Measurements from ENCODE around the gene MIX23.
A peak's percentile ranks its signal among the peaks of the same experiment; 100 is the strongest.

Gene MIX23

GRCh38 chr3:122382888-122383666 is at the start of gene MIX23:
TSS of gene MIX23 (minus strand) at chr3:122383231. CDS start at chr3:122383224, 7 bp downstream.
- DNase-seq = peak; percentile 92

DNA sequence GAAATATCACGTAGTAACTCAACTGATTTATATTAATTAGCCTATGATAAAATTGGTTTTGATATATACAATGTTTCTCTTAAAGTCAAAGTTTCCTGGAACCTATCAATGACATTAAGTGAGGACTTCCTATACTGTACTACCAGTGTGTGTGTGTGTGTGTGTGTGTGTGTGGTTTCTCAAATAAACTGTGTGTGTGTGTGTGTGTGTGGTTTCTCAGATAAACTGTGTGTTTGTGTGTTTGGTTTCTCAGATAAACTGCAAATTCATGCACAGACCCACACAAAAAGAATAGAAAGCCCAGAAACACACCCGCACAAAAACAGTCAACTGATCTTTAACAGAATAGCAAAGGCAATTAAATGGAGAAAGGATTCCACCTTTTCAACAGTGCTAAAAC is 47.3 kb upstream of the MIX23 start:
- DNase-seq = no peak

DNA sequence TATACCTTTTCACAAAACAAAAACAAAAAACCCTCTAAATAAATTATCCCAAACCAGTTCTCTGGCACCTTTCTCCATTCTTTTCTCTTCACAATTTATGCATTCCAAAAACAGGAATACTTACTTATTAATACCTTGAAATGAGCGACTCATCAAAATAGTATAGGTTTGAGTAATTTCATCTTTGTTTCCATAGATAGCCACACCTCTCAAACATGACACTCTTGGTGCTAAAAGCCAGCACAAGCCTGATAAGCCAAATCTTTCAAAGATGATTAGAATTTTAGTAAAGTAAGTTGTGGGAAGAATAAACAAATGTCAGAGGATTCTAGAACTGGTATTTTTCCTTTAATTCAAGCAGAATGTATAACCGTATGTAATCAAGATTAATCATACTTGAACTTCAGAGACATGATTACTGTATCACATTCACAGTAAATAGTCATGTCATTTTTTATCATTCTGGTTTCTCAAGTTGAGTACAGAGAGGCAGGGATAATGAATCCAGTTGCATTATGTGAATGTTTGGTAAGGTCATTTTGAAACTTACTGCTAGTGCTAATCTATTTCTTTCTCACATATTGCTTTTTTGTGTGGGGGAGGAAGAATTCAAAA is 44.9 kb upstream of the MIX23 start:
- peak; percentile 80 for DNase-seq

DNA sequence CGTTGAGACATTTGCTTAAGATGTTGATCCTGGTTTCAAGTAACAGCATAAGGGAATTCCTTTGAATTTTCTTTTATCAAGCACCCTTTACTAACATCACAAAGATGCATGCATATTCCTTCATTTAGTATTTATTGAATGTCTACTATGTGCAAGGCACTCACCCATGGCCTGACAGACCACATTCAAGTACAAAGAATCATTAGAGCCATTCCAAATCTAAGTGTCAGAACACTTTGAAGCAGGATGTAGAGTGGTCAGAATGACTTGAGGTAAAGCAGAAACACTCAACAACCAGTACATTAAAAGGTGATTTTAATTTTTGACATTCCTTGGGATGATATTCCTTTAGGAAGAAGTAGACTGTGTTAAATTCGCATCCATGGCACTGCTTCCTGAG is 38.8 kb upstream of the MIX23 start:
- DNase-seq = no peak

GRCh38 chr3:122421101-122421500 is 38.1 kb upstream of the MIX23 start:
- no peak for DNase-seq

DNA sequence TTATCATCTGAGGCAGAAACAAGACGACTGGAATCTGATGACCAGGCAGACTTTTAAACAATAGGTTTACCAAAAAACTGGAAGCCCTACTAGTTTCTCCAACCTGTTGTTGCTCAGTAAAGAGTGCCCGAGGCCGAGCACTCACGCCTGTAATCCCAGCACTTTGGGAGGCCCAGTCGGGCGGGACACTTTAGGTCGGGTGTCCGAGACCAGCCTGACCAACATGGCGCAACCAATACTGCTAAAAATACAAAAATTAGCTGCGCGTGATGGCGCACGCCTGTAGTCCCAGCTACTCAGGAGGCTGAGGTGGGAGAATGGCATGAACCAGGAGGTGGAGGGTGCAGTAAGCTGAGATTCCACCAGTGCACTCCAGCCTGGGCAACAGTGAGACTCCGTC is 33.9 kb upstream of the MIX23 start:
- DNase-seq = no peak

GRCh38 chr3:122415762-122416654 is 33.0 kb upstream of the MIX23 start, which contains the start of gene WDR5B:
TSS of gene WDR5B (minus strand) at chr3:122416062. CDS start at chr3:122415528, 534 bp downstream.
- peak; percentile 98 for DNase-seq

DNA sequence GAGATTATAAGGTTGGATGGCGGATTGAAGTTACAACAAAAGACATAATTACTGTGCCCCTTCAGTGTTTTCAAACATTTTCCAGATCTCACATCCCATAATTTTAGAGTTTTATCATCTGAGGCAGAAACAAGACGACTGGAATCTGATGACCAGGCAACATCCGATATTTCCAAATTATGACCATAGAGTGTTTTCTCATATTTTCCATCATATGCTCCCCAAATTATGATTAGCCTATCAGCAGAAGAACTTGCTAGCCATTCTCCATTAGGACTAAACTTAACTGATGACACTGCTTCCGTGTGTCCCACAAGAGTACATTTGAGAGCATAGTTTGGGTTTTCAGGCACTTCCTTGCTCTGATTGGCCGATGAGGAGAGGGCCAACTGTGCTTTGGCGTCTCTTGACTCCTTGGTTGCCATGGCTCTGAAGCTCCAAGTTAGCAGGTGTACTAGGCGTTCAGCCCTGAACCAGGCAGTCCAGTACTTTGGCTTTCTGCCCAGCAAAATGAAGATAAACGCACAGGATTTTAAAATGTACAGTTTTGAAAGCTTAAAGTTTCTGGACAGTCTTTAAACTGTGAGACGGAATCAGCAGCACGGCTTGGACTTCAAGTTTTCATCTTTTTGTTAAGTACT is 32.2 kb upstream of the MIX23 start:
- peak; percentile 73 for DNase-seq

GRCh38 chr3:122414391-122414790 is 31.4 kb upstream of the MIX23 start:
- DNase-seq = no peak

GRCh38 chr3:122410639-122411038 is 27.6 kb upstream of the MIX23 start:
- DNase-seq = no peak

DNA sequence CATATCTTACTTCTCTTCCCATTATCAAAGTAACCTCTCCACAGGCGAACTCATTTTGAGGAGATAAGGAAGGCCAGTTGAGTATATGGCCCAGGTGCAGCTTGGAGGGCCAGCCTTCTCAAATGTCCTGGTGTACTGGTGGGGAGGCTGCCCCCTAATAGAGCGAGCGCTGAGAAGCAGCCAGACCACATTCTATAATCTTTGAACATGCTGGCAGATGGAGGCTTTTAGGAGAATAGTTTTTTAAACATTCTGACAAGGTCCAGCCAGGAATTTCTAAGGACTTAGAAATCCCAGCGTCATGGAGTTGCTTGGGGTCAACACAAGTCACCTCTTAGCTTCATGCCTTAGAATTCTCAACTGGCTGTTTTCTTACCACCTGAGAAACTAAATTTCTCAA is 27.1 kb upstream of the MIX23 start:
- no peak for DNase-seq

DNA sequence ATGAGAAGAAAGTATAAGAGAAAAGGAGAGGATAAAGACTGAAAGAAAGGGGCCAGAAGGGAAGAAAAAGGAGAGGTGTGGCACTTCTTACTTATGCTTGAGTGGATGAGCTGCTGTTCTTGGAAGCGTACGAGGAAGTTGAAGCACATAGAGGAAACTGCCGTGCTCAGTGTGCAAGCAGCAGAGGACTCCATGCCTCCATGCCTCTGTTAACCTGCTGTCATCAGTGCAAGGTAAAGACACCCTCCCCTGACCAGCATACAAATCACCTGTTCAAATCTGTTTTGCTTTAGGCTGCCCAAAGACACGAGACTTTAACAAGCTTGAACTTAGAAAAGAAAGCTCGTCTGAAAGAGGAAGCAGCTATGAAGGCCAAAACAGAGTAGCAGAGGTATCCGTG is 26.4 kb upstream of the MIX23 start:
- DNase-seq = no peak

DNA sequence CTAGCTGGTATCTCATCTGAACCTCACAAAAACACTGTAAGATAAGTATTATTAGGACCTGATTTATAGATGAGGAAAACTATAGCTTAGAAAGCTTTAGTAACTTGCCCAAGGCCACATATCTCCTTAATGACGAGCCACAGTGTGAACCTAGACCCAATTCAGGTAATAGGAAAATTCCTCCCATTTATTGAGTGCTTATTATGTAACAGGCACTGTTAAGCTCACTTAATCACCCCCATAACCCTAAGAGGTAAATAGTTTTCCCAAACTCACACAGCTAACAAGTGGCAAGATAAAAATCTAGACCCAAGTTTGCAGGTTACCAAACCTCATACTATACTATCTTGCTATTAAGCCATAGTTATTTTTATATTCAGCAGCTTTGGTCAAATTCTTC is 24.9 kb upstream of the MIX23 start:
- DNase-seq = no peak

- DNase-seq = no peak
These were observed 23.2 kb upstream of the MIX23 start for GRCh38 chr3:122406198-122406597.

DNA sequence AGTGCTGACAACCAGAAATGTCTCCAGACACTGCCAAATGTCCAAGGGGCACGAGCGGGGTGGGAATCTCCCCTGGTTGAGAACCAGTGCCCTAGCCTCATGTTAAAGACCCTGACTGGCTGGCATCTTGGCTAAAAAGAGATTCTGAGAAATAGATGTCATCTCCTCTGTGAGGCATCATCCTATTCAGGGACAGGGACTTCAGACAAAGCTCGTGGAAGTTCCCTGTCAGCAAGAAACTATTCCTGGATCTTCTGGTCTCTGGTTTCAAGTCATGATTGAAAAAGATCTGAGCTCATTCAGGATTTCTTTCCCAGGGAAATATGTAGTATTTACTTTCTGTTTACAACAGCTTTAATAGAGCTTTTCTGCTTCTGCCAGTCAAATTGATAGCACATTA is 22.0 kb upstream of the MIX23 start:
- no peak for DNase-seq

GRCh38 chr3:122403489-122403888 is 20.5 kb upstream of the MIX23 start:
- no peak for DNase-seq

DNA sequence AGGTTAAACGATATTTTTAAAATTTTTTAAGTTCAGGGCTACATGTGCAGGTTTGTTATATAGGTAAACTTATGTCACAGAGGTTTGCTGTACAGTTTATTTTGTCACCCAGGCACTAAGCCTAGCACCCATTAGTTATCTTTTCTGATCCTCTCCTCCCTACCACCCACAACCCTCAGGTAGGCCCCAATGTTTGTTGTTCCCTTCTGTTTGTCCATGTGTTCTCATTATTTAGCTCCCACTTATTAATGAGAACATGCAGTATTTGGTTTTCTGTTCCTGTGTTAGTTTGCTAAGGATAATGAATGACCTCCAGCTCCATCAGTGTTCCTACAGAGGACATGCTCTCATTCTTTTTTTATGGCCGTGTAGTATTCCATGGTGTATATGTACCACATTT is 15.9 kb upstream of the MIX23 start:
- no peak for DNase-seq

DNA sequence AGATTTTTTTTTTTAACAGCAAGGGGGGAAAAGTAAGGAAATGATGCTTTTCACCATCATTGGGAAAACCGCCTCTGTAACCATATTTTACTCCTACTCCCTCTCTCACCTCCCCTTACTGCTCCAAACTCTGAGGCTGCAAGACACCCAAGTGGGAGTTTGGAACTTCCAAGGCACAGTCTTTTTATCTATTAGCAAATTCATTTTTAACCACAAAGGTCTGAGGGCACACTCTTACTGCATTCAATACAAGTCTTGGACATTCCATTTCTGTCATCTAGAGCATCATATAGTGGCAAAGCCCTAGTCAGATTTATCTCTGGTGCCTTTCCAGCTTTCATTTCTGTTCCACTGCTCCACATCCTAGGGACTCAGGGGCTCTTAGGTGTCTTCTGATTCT is 14.2 kb upstream of the MIX23 start:
- DNase-seq = no peak

GRCh38 chr3:122396511-122396910 is 13.5 kb upstream of the MIX23 start:
- DNase-seq = no peak

DNA sequence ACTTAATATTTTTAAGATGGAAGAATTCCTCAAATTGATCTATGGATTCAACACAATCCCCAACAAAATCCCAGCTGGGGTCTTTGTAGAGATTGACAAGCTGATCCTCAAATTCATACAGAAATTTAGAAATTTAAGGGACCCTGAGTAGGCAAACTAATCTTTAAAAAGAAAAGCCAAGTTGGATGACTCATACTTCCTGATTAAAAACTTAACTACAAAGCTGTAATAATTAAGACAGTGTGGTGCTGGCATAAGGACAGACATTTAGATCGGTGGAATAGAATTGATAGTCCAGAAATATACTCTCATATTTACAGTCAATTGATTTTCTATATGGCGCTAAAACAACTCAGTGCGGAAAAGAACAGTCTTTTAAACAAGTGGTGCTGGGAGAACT is 12.6 kb upstream of the MIX23 start:
- DNase-seq = no peak

GRCh38 chr3:122394173-122394572 is 11.1 kb upstream of the MIX23 start:
- no peak for DNase-seq

DNA sequence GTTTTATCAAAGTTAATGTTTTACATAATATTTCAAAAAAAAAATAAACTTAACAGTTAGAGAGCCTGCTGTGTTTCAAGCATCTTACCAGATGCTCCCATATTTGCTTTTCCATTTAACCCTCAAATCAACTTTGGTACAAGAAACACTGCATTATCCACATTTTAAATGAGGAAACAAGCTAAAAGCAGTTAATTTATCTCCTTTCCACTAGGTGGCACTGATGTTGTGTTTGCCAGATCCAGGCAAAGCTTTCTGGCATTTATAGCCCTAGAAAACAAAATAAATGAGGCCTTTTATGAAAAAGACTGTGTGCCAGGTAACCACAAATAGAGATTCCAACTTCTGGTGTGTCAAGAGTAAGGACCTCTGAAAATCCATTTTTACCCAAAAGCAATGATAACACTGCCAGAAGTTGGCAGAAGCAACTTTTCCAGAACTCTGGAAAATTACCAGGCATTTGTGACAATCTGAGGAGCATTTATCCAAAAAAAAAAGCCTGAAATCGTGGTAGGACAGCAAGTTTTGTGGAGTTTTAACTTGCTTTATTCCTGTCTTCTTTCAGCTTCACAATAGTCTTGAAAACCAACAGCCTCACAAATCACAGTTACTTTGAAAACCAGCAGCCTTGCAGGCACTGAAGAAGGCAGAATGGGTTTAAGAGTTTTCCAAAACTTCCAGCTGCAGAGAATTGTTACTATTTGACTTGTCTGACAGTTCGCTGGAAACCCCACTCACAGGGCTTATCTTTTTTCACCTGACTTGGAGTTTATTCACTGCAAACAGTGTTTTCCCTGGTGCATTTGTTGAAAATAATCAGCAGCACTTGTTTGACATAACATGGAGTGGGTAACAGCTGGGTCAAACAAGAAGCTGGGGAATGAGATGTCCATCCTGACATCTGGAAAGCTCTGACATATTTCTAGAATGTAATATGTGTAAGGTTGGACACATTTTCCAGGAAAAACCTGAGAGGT is 10.1 kb upstream of the MIX23 start:
- peak; percentile 62 for DNase-seq

All from activated CD4-positive, alpha-beta T cell treated with anti-CD3 and anti-CD28 coated beads, Interleukin-10, Interleukin-2, amounts not matched to agents 100 ng/mL and 50 ng/mL, durations not matched to agents 16 hours and 8 hours (primary cell).